ENCODE measurements around the gene MT1X.
"Not testable (repeated sequence)": the region's sequence is repeated elsewhere in the genome, so short reads cannot be mapped to it uniquely, and the experiment has no call there.

Gene MT1X

DNA sequence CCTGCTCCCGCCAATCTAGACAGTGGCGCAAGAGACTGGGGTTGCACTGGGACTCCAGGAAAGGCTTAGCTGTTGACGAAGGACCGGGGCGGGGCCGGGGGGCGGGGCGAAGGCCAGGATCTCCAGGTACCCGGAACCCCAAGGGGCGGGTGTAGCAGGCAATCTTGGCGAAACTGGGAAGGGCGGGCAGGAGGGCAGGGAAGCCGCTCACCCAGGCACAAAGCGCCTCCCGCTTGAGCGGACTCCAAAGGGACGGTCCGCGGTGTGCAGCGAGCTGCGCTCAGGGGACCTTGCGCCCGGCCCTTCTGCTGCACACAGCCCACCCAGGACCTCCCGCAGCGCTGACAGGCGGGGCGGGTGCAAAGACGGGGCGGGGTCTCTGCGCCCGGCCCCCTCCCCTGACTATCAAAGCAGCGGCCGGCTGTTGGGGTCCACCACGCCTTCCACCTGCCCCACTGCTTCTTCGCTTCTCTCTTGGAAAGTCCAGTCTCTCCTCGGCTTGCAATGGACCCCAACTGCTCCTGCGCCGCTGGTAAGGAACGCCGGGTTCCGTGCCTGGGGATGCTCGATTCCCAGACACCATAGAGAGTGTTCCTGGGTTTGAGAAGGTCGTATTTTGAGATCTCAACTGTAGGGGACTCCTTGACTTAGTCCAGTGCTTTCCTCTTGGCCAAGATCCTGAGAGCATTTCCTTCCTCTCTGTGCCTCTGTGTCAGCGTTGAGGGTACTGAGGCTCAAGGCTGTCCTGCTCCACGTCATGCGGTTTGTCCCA lies 24.5 kb upstream of the MT1X start, which contains the start of gene MT1F:
Gene MT1F, plus strand, starts transcription at position 405 of the 772 bp plus-strand sequence. Its CDS starts 100 bp downstream, at position 505.
- DNase-seq: peak; percentile 77

DNA sequence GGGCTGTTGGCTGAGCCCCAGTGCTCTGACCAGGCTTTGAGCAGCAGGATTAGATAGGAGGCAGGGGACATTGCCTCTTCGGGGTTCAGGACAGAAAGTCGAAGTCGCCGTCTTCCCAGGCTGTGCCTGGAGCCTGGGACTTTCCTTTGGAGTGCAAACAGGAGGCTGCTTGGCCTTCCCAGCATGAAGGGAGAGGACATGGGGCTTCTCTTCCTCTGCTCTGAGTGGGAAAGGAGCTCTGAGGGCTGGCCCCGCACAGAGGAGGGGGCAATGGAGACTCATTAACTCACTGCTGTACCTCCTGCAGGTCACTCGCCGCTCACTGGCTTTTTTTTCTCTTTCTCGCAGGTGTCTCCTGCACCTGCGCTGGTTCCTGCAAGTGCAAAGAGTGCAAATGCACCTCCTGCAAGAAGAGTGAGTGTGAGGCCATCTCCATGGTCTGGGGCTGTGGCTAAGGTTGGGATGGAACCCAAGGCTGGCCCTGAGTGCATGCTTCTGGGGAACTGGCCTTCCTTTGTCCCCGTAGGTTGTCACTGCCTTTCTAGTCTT lies 23.9 kb upstream of the MT1X start:
- DNase-seq: peak; percentile 18

DNA sequence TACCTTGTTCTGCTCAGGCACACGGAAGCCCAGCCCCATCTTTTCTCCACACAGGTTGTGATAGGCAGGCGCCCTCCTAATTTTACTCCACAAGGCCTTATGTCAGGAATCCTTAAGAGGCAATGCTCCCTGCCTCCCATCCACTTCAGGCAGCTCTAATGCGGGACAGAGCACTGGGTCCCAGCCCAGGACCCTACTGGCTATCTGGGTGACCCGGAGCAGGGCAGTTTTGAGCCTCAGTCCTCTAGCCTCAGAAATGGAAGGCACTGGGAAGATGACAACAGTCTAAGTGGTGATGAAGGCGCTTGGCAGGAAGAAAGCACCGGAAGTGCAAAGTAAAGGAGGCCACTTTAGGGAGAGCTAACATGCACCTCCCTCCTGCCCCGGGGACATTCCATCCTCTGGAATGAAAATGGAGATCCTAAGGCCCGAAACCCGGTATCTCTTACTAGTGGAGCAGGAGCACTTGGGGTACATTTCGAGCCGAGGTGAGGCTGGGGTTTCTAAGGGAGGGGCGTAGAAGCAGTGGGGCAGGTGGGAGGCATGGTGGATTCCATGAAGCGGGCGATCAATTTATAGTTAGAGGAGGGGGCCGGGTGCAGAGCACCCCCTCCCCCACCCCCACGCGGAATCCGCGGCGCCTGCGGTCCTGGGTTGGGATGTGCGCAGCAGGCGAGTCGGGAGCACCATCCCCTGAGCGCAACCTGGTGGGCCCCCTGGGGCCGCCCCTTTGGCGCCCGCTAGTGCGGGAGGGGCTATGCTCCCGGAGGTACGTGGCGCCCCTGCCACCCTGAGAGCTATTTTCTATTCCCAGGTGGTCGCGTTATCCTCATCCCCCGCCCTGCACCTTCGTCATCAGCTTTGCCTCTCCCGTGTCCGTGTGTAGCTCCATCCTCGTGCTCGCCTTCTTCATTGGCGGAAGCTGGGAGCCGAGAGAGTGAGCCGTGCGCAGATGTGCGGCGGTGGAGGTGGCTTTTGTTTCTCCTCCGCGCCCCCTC lies 19.6 kb upstream of the MT1X start:
- peak; percentile 53 for DNase-seq

- no peak for DNase-seq
Measured at GRCh38 chr16:56664506-56664905, 17.8 kb upstream of the MT1X start.

GRCh38 chr16:56665286-56666261 lies 16.7 kb upstream of the MT1X start:
- not testable (repeated sequence) for DNase-seq

DNA sequence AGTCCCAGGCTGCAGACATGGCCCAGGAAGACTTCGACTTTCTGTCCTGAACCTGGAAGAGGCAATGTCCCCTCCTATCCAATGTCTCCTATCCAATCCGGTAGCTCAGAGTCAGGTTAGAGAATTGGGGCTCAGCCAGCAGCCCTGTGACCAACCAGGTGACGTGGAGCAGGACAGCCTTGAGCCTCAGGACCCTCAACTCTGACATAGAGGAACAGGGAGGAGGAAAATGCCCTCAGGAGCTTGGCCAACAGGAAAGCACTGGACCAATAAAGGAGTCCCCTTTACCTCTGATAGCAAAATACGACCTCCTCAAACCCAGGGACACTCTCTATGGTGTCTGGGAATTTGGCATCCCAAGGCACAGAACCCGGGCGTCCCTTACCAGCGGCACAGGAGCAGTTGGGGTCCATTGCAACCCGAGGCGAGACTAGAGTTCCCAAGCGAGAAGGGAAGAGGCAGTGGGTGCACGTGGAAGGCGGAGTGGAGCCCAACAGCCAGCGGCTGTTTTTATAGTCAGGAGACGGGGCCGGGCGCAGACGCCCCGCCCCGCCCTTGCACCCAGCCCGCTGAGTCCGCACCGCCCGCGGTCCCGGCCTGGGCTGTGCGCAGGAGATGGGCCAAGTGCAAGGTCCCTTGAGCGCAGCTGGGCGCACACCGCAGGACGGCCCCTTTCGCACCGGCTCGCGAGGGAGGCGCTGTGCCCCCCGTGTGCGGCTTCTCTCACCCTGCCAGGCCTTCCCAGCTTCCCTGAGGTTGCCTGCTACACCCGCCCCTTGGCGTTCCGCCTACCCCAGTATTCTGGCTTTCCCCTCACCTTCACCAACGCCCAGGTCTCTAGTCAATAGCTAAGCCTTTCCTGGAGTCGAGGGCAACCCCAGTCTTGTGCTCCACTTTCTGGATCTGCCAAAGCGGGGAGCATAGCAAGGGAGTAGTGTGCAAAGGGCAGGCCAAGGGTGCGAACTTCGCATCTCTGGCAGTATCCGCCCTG lies 14.4 kb upstream of the MT1X start, which contains the start of gene MT1G:
Gene MT1G, minus strand, starts transcription at position 485 of the 991 bp plus-strand sequence. Its CDS starts 72 bp downstream, at position 413.
- peak; percentile 61 for DNase-seq

GRCh38 chr16:56669005-56669839 lies 13.0 kb upstream of the MT1X start, which contains the start of gene MT1H:
MT1H (plus strand) TSS chr16:56669814; CDS start chr16:56669885, 71 bp downstream.
- DNase-seq: peak; percentile 20

GRCh38 chr16:56669840-56670619 lies 12.2 kb upstream of the MT1X start:
- DNase-seq: no peak

DNA sequence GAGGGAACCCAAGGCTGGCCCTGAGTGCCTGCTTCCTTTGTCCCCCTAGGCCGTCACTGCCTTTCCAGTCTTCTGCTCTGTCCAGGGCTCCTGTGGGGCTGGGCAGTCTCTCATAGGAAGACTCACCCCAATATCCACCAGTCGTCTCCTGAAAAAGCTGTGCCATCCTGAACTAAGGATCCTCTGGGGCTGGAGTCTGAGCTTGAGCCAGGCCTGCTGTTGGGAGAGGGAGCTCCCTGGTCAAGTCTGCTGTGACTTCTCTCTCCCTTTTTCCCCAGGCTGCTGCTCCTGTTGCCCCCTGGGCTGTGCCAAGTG lies 11.7 kb upstream of the MT1X start:
- DNase-seq: no peak

GRCh38 chr16:56671691-56672090 lies 10.6 kb upstream of the MT1X start:
- peak; percentile 4 for DNase-seq

GRCh38 chr16:56672171-56672570 lies 10.1 kb upstream of the MT1X start:
- not testable (repeated sequence) for DNase-seq

GRCh38 chr16:56672761-56673536 lies 9.3 kb upstream of the MT1X start:
- no peak for DNase-seq

DNA sequence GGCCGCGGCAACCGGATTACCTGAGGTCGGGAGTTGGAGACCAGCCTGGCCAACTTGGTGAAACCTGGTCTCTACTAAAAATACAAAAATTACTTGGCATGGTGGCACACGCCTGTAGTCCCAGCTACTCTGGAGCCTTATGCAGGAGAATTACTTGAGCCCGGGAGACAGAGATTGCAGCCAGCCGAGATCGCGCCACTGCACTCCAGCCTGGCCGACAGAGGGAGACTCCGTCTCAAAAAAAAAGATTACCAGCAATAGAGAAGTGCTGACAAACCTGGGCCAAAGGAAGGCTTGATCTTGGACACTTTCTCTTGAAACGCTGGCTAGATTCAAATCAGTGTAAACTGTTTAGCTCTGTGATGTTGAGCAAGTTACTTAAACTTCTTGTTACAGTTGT lies 8.3 kb upstream of the MT1X start:
- DNase-seq: no peak

DNA sequence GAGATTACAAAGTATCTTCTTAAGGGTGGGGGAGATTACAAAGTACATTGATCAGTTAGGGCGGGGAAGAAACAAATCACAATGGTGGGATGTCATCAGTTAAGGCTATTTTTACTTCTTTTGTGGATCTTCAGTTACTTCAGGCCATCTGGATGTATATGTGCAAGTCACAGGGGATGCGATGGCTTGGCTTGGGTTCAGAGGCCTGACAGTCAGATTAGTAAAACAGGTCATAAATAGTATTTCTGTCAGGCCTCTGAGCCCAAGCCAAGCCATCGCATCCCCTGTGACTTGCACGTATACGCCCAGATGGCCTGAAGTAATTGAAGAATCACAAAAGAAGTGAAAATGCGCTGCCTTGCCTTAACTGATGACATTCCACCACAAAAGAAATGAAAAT lies 7.7 kb upstream of the MT1X start:
- DNase-seq: not testable (repeated sequence)

GRCh38 chr16:56675685-56676210 lies 6.5 kb upstream of the MT1X start:
- peak; percentile 37 for DNase-seq

- no peak for DNase-seq
Measured at GRCh38 chr16:56677474-56677873, 4.8 kb upstream of the MT1X start.

DNA sequence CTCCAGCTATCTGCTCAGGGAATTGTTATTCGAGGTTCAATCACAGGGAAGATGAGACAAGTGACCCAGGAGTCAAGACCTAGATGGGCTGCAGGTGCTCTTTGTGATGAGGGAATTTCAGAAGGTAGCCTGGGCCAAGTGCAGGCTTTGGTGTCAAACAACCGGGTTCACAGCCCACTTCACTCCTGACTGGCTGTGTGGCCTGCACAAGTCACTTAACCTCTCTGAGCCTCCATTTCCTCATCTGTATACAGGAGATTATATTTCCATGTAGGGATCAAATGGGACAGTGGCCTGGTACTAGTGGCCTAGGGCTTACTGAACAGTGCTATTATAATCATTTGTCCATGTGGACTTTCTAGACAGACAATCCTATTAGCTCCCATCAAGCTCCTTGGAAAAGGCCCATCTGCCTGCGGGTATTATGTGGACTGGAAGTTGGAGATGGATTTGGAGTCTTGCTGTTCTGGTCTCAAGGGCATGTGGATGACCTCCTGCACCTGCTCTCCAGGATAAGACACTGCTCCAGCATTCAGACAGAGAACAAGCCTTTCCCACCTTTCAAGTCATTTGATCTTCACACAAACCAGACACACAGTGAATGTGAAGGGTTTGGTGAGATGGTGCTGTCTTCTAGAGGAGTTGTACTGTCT lies 3.1 kb upstream of the MT1X start:
- no peak for DNase-seq

All from NCI-H69 (cell line).